ENCODE data around the gene R3HDM2.

DNA sequence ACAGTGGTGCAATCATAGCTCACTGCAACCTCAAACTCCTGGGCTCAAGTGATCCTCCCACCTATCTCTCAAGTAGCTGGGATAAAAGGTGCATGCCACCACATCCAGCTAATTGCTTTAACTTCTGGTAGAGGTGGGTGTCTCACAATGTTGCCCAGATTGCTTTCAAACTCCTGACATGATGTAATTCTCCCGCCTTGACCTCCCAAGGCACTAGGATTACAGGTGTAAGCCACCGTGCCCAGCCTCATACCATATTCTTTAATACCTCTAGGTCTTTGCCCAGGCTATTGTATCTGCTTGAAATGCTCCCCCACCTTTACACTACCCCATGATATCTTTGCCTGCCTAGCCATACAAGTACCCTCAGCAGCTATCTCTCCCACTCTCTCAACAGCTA lies 11.3 kb downstream of the R3HDM2 start:
- TF ChIP-seq, protein P1, sequence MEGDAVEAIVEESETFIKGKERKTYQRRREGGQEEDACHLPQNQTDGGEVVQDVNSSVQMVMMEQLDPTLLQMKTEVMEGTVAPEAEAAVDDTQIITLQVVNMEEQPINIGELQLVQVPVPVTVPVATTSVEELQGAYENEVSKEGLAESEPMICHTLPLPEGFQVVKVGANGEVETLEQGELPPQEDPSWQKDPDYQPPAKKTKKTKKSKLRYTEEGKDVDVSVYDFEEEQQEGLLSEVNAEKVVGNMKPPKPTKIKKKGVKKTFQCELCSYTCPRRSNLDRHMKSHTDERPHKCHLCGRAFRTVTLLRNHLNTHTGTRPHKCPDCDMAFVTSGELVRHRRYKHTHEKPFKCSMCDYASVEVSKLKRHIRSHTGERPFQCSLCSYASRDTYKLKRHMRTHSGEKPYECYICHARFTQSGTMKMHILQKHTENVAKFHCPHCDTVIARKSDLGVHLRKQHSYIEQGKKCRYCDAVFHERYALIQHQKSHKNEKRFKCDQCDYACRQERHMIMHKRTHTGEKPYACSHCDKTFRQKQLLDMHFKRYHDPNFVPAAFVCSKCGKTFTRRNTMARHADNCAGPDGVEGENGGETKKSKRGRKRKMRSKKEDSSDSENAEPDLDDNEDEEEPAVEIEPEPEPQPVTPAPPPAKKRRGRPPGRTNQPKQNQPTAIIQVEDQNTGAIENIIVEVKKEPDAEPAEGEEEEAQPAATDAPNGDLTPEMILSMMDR (IDR thresholded peaks at IDR 0.05) = no peak
- TF ChIP-seq POLR2A (IDR thresholded peaks at IDR 0.05; ENCODE audit: low read depth) = no peak
- TF ChIP-seq POLR2AphosphoS5 (IDR thresholded peaks at IDR 0.05) = no peak

All from esophagus muscularis mucosa (tissue), 3 donors.